CD4-positive, CD25-positive, alpha-beta regulatory T cell (primary cell): ENCODE measurements around the gene ICAM1. TPM values are rescaled to one million over a fixed set of nuclear protein-coding genes. Genes with fewer than 3 reads are reported as not detected.

Experiments used
- ATAC-seq, 2 donors: fragments of 150-1000 bp; cut with Tn5 transposase; one replicate each; pipeline ENCODE4 v1.10.0; 2021; ENCODE audit warnings: low read depth in 2 of 2, moderate number of reproducible peaks in 2 of 2, moderate library complexity in 1 of 2
- DNase-seq, 3 donors: peaks; one replicate each; pipeline versions ENCODE4 v3.0.0 to v3.0.0-alpha.2; 2012 to 2022; ENCODE audit warnings: mixed read lengths in 1 of 3
- H3K27ac ChIP-seq: one replicate; pipeline ENCODE4 v1.7.0; 2013; ENCODE audit warnings: mild to moderate bottlenecking, low read length; ENCODE audit not compliant: insufficient read depth, poor library complexity, severe bottlenecking
- H3K27me3 ChIP-seq: one replicate; pipeline ENCODE4 v1.7.0; 2013; ENCODE audit warnings: low read length; ENCODE audit not compliant: control insufficient read depth, insufficient read depth
- H3K36me3 ChIP-seq: one replicate; pipeline ENCODE4 v1.7.0; 2013; ENCODE audit warnings: mild to moderate bottlenecking, low read length, moderate library complexity; ENCODE audit not compliant: control insufficient read depth, insufficient read depth
- H3K4me1 ChIP-seq: 2 replicates; pipeline ENCODE4 v1.7.0; 2013; ENCODE audit warnings: mild to moderate bottlenecking, low read length; ENCODE audit not compliant: insufficient read depth, control insufficient read depth, poor library complexity, severe bottlenecking
- H3K4me3 ChIP-seq: one replicate; pipeline ENCODE4 v1.7.0; 2013; ENCODE audit warnings: low read depth, mild to moderate bottlenecking, low read length, moderate library complexity
- H3K9me3 ChIP-seq, 2 experiments: 1 replicate in 1 of 2; 2 replicates in 1 of 2; pipeline ENCODE4 v1.7.0; 2013; ENCODE audit warnings: low read length in 2 of 2, mild to moderate bottlenecking in 1 of 2, moderate library complexity in 1 of 2; ENCODE audit not compliant: control insufficient read depth in 2 of 2
- H3K27ac Mint-ChIP-seq, 3 donors: one replicate each; pipeline ENCODE4 v1.8.0; 2020 to 2022; ENCODE audit warnings: mild to moderate bottlenecking in 3 of 3, mixed read lengths in 3 of 3, moderate library complexity in 2 of 3
- H3K27me3 Mint-ChIP-seq: one replicate; pipeline ENCODE4 v1.8.0; 2022; ENCODE audit warnings: mild to moderate bottlenecking, mixed read lengths
- H3K36me3 Mint-ChIP-seq: one replicate; pipeline ENCODE4 v1.8.0; 2020; ENCODE audit warnings: mixed read lengths
- H3K4me1 Mint-ChIP-seq, 4 donors: one replicate each; pipeline ENCODE4 v1.8.0; 2020 to 2022; ENCODE audit warnings: mixed read lengths in 4 of 4, mild to moderate bottlenecking in 1 of 4
- H3K4me3 Mint-ChIP-seq, 4 donors: one replicate each; pipeline ENCODE4 v1.8.0; 2020 to 2022; ENCODE audit warnings: mild to moderate bottlenecking in 4 of 4, mixed read lengths in 4 of 4, moderate library complexity in 3 of 4
- H3K9me3 Mint-ChIP-seq, 7 donors: one replicate each; pipeline ENCODE4 v1.8.0; 2020 to 2022; ENCODE audit warnings: mixed read lengths in 7 of 7, mild to moderate bottlenecking in 3 of 7, moderate library complexity in 2 of 7
- polyA plus RNA-seq, 4 donors: library from polyadenylated mRNA; unstranded; fragments of 300-500 nt; fragmentation: Illumina TruSeq; gene quantifications; one replicate each; pipeline ENCODE4 v1.2.3, GENCODE V29; 2021
- total RNA-seq: library from RNA; stranded (reverse); gene quantifications from one replicate; pipeline ENCODE4 v1.2.3, GENCODE V29; 2022

Gene ICAM1
- total and polyA plus RNA-seq, 5 donors from 2014 or later: 4.8 to 13.7 (median 7.8) TPM

- Mint-ChIP-seq H3K36me3 (peaks cover 16% of the 10 kb centered on the region), H3K27me3 (peaks cover 70% of the 10 kb centered on the region), H3K4me3 (peak overlapping the region; percentile 82 to 92 (median 86)), H3K9me3 (peaks cover 0 to 4% (median 0%) of the 10 kb centered on the region in 7 donors), H3K27ac (peak overlapping the region in 1 of 3 donors; percentile 32), H3K4me1 (peaks cover 0 to 78% (median 23%) of the 10 kb centered on the region in 4 donors)
- peaks cover 8% of the 10 kb centered on the region for H3K27me3 ChIP-seq
- peaks cover 13% of the 10 kb centered on the region for H3K36me3 ChIP-seq
- H3K27ac ChIP-seq: no peak overlapping the region
- H3K9me3 ChIP-seq: no peaks in the 10 kb centered on the region
- ATAC-seq (peak; percentile 58 to 64), DNase-seq (peak; percentile 35 to 83 (median 66))
- peaks cover 80% of the 10 kb centered on the region for H3K4me1 ChIP-seq
- H3K4me3 ChIP-seq: no peak overlapping the region
Measured at GRCh38 chr19:10289167-10289835, 18.4 kb downstream of the ICAM1 start.

- peak within 1 kb of the TSS in 2 of 3 donors; percentile 32 to 55 for H3K27ac Mint-ChIP-seq
- H3K4me3 Mint-ChIP-seq: peak within 1 kb of the TSS; percentile 82 to 92 (median 86)
- Histone ChIP-seq H3K4me1 (peaks cover 85% of the 10 kb centered on the region), H3K9me3 (no peaks in the 10 kb centered on the region), H3K27me3 (peaks cover 8% of the 10 kb centered on the region), H3K27ac (no peak within 1 kb of the TSS), H3K36me3 (peaks cover 7% of the 10 kb centered on the region), H3K4me3 (no peak within 1 kb of the TSS)
- ATAC-seq: no peak
- peaks cover 76% of the 10 kb centered on the region for H3K27me3 Mint-ChIP-seq
- H3K9me3 Mint-ChIP-seq: peaks cover 0 to 4% (median 0%) of the 10 kb centered on the region in 7 donors
- DNase-seq: peak in 1 of 3 donors; percentile 27
- H3K36me3 Mint-ChIP-seq: peaks cover 12% of the 10 kb centered on the region
- H3K4me1 Mint-ChIP-seq: peaks cover 0 to 84% (median 26%) of the 10 kb centered on the region in 4 donors
Measured at GRCh38 chr19:10289836-10290356, 19.0 kb downstream of the ICAM1 start, which contains the start of gene ICAM5. ICAM5 (plus strand) TSS chr19:10289952; CDS start chr19:10290044, 92 bp downstream.

GRCh38 chr19:10290357-10290875, 19.5 kb downstream of the ICAM1 start:
- Histone ChIP-seq H3K9me3 (no peaks in the 10 kb centered on the region), H3K27ac (no peak overlapping the region), H3K4me3 (no peak overlapping the region), H3K36me3 (peaks cover 2% of the 10 kb centered on the region), H3K4me1 (peaks cover 90% of the 10 kb centered on the region), H3K27me3 (peaks cover 8% of the 10 kb centered on the region)
- no peak for ATAC-seq
- DNase-seq: no peak
- H3K36me3 Mint-ChIP-seq: peaks cover 7% of the 10 kb centered on the region
- peak overlapping the region; percentile 82 to 90 (median 86) for H3K4me3 Mint-ChIP-seq
- H3K9me3 Mint-ChIP-seq: peaks cover 0 to 4% (median 0%) of the 10 kb centered on the region in 7 donors
- H3K4me1 Mint-ChIP-seq: peaks cover 0 to 84% (median 27%) of the 10 kb centered on the region in 4 donors
- H3K27me3 Mint-ChIP-seq: peaks cover 78% of the 10 kb centered on the region
- peak overlapping the region in 1 of 3 donors; percentile 55 for H3K27ac Mint-ChIP-seq

GRCh38 chr19:10290876-10291553, 20.1 kb downstream of the ICAM1 start:
- Mint-ChIP-seq H3K27ac (no peak overlapping the region), H3K4me1 (peaks cover 0 to 84% (median 31%) of the 10 kb centered on the region in 4 donors), H3K4me3 (peak overlapping the region; percentile 82 to 90 (median 86)), H3K27me3 (peaks cover 84% of the 10 kb centered on the region), H3K36me3 (peaks cover 1% of the 10 kb centered on the region), H3K9me3 (peaks cover 0 to 4% (median 0%) of the 10 kb centered on the region in 7 donors)
- Histone ChIP-seq H3K4me3 (no peak overlapping the region), H3K27ac (no peak overlapping the region), H3K27me3 (peaks cover 8% of the 10 kb centered on the region), H3K9me3 (no peaks in the 10 kb centered on the region), H3K4me1 (peaks cover 96% of the 10 kb centered on the region), H3K36me3 (no peaks in the 10 kb centered on the region)
- peak; percentile 40 to 57 (median 53) for DNase-seq
- peak in 1 of 2 donors; percentile 14 for ATAC-seq

GRCh38 chr19:10291554-10292205, 20.8 kb downstream of the ICAM1 start:
- peaks cover 94% of the 10 kb centered on the region for H3K4me1 ChIP-seq
- H3K27ac Mint-ChIP-seq: no peak overlapping the region
- H3K36me3 Mint-ChIP-seq: no peaks in the 10 kb centered on the region
- H3K27me3 Mint-ChIP-seq: peaks cover 84% of the 10 kb centered on the region
- no peak overlapping the region for H3K27ac ChIP-seq
- peak overlapping the region; percentile 32 for H3K4me3 ChIP-seq
- H3K4me3 Mint-ChIP-seq: peak overlapping the region; percentile 82 to 90 (median 86)
- ATAC-seq (no peak), DNase-seq (peak in 1 of 3 donors; percentile 39)
- no peaks in the 10 kb centered on the region for H3K36me3 ChIP-seq
- peaks cover 0 to 78% (median 27%) of the 10 kb centered on the region in 4 donors for H3K4me1 Mint-ChIP-seq
- no peaks in the 10 kb centered on the region for H3K9me3 ChIP-seq
- peaks cover 8% of the 10 kb centered on the region for H3K27me3 ChIP-seq
- H3K9me3 Mint-ChIP-seq: peaks cover 0 to 4% (median 0%) of the 10 kb centered on the region in 7 donors

GRCh38 chr19:10292206-10292788, 21.4 kb downstream of the ICAM1 start:
- Mint-ChIP-seq H3K9me3 (peaks cover 0 to 4% (median 0%) of the 10 kb centered on the region in 7 donors), H3K27ac (no peak overlapping the region), H3K36me3 (no peaks in the 10 kb centered on the region), H3K27me3 (peaks cover 82% of the 10 kb centered on the region), H3K4me3 (peak overlapping the region; percentile 82 to 90 (median 86)), H3K4me1 (peaks cover 0 to 73% (median 27%) of the 10 kb centered on the region in 4 donors)
- no peak overlapping the region for H3K27ac ChIP-seq
- no peaks in the 10 kb centered on the region for H3K36me3 ChIP-seq
- peak overlapping the region; percentile 32 for H3K4me3 ChIP-seq
- peaks cover 8% of the 10 kb centered on the region for H3K27me3 ChIP-seq
- peak; percentile 57 to 64 (median 60) for DNase-seq
- peaks cover 88% of the 10 kb centered on the region for H3K4me1 ChIP-seq
- peak; percentile 38 to 40 for ATAC-seq
- no peaks in the 10 kb centered on the region for H3K9me3 ChIP-seq
